ENCODE measurements around the gene WNK1. TPM values are rescaled to one million over a fixed set of nuclear protein-coding genes. Genes with fewer than 3 reads are reported as not detected.

WNK1 gene
- total RNA-seq, 4 donors from 2014 or later: 79.2 to 169 (median 92.1) TPM

- in situ Hi-C loops (cut with MboI; ENCODE audit: low pct_ligation_motif_present in 1 of 4, low pct_unique_long_range_greater_than_20kb in 1 of 4, low sequenced_read_pairs in 3 of 4) (no loop called here), intact Hi-C loops (cut with DNase I; ENCODE audit: low total_unique reads) (no loop called here)
- WGBS, 2 donors (ENCODE audit: low coverage in 1 of 2): 76 to 85% methylated on average over 2 to 3 of the region's 3 CpGs
- Histone ChIP-seq H3K9me3 (no peaks in the 10 kb centered on the region), H3K27me3 (no peaks in the 10 kb centered on the region), H3K4me1 (no peaks in the 10 kb centered on the region), H3K27ac (no peak overlapping the region), H3K4me3 (no peak overlapping the region), H3K36me3 (peaks cover 0 to 55% (median 13%) of the 10 kb centered on the region in 4 donors)
- no peak for DNase-seq
- no peak for TF ChIP-seq POLR2A (IDR thresholded peaks at IDR 0.05)
- no peak for TF ChIP-seq POLR2AphosphoS5 (IDR thresholded peaks at IDR 0.05)
- no peak for TF ChIP-seq CTCF (IDR thresholded peaks at IDR 0.05)
- TF ChIP-seq EP300 (IDR thresholded peaks at IDR 0.05; ENCODE audit: low read depth): no peak
These were observed 157.5 kb downstream of the WNK1 start for GRCh38 chr12:909861-910260.

GRCh38 chr12:910416-910815, 158.0 kb downstream of the WNK1 start:
- 74 to 78% methylated on average over 4 of the region's 4 CpGs for WGBS, 2 donors (ENCODE audit: low coverage in 1 of 2)
- TF ChIP-seq CTCF (IDR thresholded peaks at IDR 0.05) (no peak), EP300 (IDR thresholded peaks at IDR 0.05; ENCODE audit: low read depth) (no peak), POLR2AphosphoS5 (IDR thresholded peaks at IDR 0.05) (no peak), POLR2A (IDR thresholded peaks at IDR 0.05) (no peak)
- H3K4me3 ChIP-seq: no peak overlapping the region
- intact Hi-C loops (cut with DNase I; ENCODE audit: low total_unique reads): no loop called here
- no peaks in the 10 kb centered on the region for H3K27me3 ChIP-seq
- H3K9me3 ChIP-seq: no peaks in the 10 kb centered on the region
- peaks cover 0 to 50% (median 13%) of the 10 kb centered on the region in 4 donors for H3K36me3 ChIP-seq
- no peak overlapping the region for H3K27ac ChIP-seq
- H3K4me1 ChIP-seq: no peaks in the 10 kb centered on the region
- no peak for DNase-seq
- in situ Hi-C loops (cut with MboI; ENCODE audit: low pct_ligation_motif_present in 1 of 4, low pct_unique_long_range_greater_than_20kb in 1 of 4, low sequenced_read_pairs in 3 of 4): no loop called here

GRCh38 chr12:911191-911826, 158.9 kb downstream of the WNK1 start:
- Histone ChIP-seq H3K27ac (no peak overlapping the region), H3K9me3 (no peaks in the 10 kb centered on the region), H3K4me1 (no peaks in the 10 kb centered on the region), H3K4me3 (no peak overlapping the region), H3K36me3 (peaks cover 0 to 50% (median 15%) of the 10 kb centered on the region in 4 donors), H3K27me3 (no peaks in the 10 kb centered on the region)
- intact Hi-C loops (cut with DNase I; ENCODE audit: low total_unique reads): no loop called here
- in situ Hi-C loops (cut with MboI; ENCODE audit: low pct_ligation_motif_present in 1 of 4, low pct_unique_long_range_greater_than_20kb in 1 of 4, low sequenced_read_pairs in 3 of 4): no loop called here
- TF ChIP-seq POLR2AphosphoS5 (IDR thresholded peaks at IDR 0.05): no peak
- no peak for TF ChIP-seq EP300 (IDR thresholded peaks at IDR 0.05; ENCODE audit: low read depth)
- TF ChIP-seq CTCF (IDR thresholded peaks at IDR 0.05): no peak
- TF ChIP-seq POLR2A (IDR thresholded peaks at IDR 0.05): no peak
- WGBS, 2 donors (ENCODE audit: low coverage in 1 of 2): 82 to 89% methylated on average over 7 to 10 of the region's 10 CpGs
- DNase-seq: no peak

GRCh38 chr12:912466-913235, 160.3 kb downstream of the WNK1 start:
- H3K27me3 ChIP-seq: no peaks in the 10 kb centered on the region
- peaks cover 0 to 52% (median 19%) of the 10 kb centered on the region in 4 donors for H3K36me3 ChIP-seq
- in situ Hi-C loops (cut with MboI; ENCODE audit: low pct_ligation_motif_present in 1 of 4, low pct_unique_long_range_greater_than_20kb in 1 of 4, low sequenced_read_pairs in 3 of 4) (no loop called here), intact Hi-C loops (cut with DNase I; ENCODE audit: low total_unique reads) (no loop called here)
- no peaks in the 10 kb centered on the region for H3K4me1 ChIP-seq
- no peak overlapping the region for H3K4me3 ChIP-seq
- WGBS, 2 donors (ENCODE audit: low coverage in 1 of 2): 69 to 73% methylated on average over 6 to 7 of the region's 7 CpGs
- no peak for TF ChIP-seq POLR2A (IDR thresholded peaks at IDR 0.05)
- no peak for TF ChIP-seq EP300 (IDR thresholded peaks at IDR 0.05; ENCODE audit: low read depth)
- no peak for TF ChIP-seq CTCF (IDR thresholded peaks at IDR 0.05)
- TF ChIP-seq POLR2AphosphoS5 (IDR thresholded peaks at IDR 0.05): no peak
- no peak overlapping the region for H3K27ac ChIP-seq
- DNase-seq: no peak
- no peaks in the 10 kb centered on the region for H3K9me3 ChIP-seq

Data from transverse colon (tissue), 4 donors.